Anterior cingulate cortex (tissue), 58 donors: ENCODE measurements around the gene GOPC.
"Not testable (repeated sequence)": the region's sequence is repeated elsewhere in the genome, so short reads cannot be mapped to it uniquely, and the experiment has no call there.

Source experiments
- DNase-seq, 58 donors: peaks; one replicate each; lab custom pipeline; 2025; lab: John Stamatoyannopoulos, UW

The GOPC gene

GRCh38 chr6:117521791-117522502 lies 80.4 kb downstream of the GOPC start:
- DNase-seq, result no peak

- DNase-seq, result no peak
Measured at GRCh38 chr6:117520603-117521395, 81.5 kb downstream of the GOPC start.

GRCh38 chr6:117518870-117519269 lies 83.4 kb downstream of the GOPC start:
- DNase-seq, result no peak

- DNase-seq, result not testable (repeated sequence)
Measured at GRCh38 chr6:117517995-117518394, 84.3 kb downstream of the GOPC start.

GRCh38 chr6:117515326-117515725 lies 87.0 kb downstream of the GOPC start:
- no peak for DNase-seq

GRCh38 chr6:117514655-117515054 lies 87.7 kb downstream of the GOPC start:
- DNase-seq, result no peak

GRCh38 chr6:117513778-117514365 lies 88.4 kb downstream of the GOPC start:
- no peak for DNase-seq

- no peak for DNase-seq
Measured at GRCh38 chr6:117512987-117513573, 89.2 kb downstream of the GOPC start.

GRCh38 chr6:117512056-117512828 lies 90.1 kb downstream of the GOPC start:
- no peak for DNase-seq
